Testis (tissue), 2 donors: ENCODE measurements around the gene SH3BP2.

Experiments
- POLR2A ChIP-seq: fragments of 450-650 bp; IDR thresholded peaks from one replicate; pipeline ENCODE4 v1.6.1; 2017; ENCODE audit warnings: antibody characterized with exemption, mild to moderate bottlenecking, moderate library complexity
- TF ChIP-seq, protein P1 (sequence below), 3 experiments: fragments of 450-650 bp in 2 of 3; fragments of 200-600 bp in 1 of 3; sonication (generic) in 1 of 3; IDR thresholded peaks; one replicate each; pipeline ENCODE4 v1.5.1; 2016 to 2019; ENCODE audit warnings: antibody characterized with exemption in 3 of 3, mild to moderate bottlenecking in 2 of 3, moderate library complexity in 1 of 3

DNA sequence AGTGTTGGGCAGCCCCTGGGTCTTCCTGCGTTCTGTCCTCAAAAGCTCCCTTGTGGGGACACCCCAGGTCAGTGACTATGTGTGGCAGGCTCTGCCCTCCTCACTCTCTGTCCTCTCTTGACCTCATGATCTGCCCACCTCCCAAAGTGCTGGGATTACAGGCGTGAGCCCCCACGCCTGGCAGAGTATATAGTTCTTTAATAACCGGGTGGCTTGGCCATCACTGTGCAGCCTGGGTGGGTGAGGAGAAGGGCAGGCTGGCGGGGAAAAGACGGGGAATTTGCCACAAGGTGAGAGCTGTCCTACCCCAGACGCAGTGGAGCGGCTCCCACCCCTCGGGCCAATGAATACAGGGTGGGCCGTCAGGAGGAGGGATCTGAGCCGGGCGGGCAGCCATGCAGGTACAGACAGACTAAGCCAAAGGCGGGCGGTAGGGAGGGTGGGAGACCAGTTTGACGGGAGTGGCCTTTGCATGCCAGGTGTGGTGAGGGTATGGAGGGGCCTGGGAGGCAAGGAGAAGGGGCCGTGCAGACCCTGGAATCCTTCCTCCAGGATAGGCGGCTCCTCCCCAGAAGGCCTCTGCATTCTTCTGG lies 2.5 kb downstream of the SH3BP2 start:
- TF ChIP-seq, protein P1, sequence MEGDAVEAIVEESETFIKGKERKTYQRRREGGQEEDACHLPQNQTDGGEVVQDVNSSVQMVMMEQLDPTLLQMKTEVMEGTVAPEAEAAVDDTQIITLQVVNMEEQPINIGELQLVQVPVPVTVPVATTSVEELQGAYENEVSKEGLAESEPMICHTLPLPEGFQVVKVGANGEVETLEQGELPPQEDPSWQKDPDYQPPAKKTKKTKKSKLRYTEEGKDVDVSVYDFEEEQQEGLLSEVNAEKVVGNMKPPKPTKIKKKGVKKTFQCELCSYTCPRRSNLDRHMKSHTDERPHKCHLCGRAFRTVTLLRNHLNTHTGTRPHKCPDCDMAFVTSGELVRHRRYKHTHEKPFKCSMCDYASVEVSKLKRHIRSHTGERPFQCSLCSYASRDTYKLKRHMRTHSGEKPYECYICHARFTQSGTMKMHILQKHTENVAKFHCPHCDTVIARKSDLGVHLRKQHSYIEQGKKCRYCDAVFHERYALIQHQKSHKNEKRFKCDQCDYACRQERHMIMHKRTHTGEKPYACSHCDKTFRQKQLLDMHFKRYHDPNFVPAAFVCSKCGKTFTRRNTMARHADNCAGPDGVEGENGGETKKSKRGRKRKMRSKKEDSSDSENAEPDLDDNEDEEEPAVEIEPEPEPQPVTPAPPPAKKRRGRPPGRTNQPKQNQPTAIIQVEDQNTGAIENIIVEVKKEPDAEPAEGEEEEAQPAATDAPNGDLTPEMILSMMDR (IDR thresholded peaks at IDR 0.05), result no peak
- no peak for TF ChIP-seq POLR2A
